NCI-H1092 treated with DMSO at 0.1 percent for 48 hours (cell line): Measurements from ENCODE around the gene DYNC1H1.
A peak's percentile ranks its signal among the peaks of the same experiment; 100 is the strongest.

Experiments
- DNase-seq: peaks from one replicate; lab custom pipeline; 2025; lab: John Stamatoyannopoulos, UW

Gene DYNC1H1

DNA sequence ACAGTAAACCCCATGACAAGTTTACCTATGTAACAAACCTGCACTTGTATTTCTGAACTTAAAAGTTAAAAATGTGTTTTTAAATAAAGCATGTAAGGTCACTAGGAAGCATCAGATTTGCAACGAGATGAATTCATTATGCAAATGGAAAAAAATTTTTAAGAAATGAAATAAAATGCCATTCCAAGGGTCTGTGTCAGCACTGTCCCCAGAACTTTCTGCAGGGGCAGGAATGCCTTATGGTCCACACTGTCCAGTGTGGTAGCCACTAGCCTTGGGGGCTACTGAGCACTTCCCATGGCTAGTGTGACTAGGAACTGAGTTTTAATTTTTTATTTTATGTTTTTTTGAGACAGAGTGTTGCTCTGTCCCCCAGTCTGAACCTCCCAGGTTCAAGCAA, 73.3 kb downstream of the DYNC1H1 start:
- DNase-seq = no peak

DNA sequence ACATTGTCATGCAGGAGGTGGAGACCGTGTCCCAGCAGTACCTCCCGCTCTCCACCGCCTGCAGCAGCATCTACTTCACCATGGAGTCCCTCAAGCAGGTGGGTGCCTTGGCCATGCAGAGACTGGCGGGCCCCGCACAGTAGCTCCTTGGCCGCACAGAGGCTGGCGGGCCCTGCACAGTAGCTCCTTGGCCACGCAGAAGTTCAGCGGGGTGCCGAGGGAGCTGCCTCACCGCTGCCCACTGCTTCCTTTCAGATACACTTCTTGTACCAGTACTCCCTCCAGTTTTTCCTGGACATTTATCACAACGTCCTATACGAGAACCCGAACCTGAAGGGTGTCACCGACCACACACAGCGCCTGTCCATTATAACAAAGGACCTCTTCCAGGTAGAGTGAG, 74.8 kb downstream of the DYNC1H1 start:
- DNase-seq = no peak

DNA sequence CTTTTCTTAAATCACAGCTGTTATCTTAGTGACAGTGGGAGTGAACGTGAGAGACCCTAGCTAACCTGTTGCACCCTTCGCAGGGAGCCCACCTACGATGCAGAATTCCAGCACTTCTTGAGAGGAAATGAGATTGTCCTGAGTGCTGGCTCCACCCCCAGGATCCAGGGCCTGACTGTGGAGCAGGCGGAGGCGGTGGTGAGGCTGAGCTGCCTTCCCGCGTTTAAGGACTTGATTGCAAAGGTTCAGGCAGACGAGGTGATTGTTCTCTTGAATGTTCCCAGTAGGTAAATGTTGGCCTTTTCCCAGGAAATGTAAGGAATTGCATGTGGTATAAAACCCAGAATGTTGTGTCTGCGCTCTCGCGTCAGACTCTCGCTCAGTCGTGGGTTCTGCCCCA, 75.8 kb downstream of the DYNC1H1 start:
- no peak for DNase-seq

DNA sequence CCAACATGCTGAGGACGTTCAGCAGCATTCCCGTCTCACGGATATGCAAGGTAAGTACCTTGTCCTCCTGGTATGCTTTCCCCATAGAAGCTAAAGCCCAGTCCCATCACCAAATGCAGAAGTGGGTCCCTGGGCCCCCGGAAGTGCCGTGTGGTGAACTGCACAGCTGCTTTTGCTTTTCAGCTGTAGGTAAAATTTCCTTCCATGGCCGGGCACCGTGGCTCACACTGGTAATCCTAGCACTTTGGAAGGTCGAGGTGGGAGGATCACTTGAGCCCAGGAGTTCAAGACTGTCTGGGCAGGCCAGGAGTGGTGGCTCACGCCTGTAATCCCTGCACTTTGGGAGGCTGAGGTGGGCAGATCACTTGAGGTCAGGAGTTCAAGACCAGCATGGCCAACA, 78.3 kb downstream of the DYNC1H1 start:
- no peak for DNase-seq

DNA sequence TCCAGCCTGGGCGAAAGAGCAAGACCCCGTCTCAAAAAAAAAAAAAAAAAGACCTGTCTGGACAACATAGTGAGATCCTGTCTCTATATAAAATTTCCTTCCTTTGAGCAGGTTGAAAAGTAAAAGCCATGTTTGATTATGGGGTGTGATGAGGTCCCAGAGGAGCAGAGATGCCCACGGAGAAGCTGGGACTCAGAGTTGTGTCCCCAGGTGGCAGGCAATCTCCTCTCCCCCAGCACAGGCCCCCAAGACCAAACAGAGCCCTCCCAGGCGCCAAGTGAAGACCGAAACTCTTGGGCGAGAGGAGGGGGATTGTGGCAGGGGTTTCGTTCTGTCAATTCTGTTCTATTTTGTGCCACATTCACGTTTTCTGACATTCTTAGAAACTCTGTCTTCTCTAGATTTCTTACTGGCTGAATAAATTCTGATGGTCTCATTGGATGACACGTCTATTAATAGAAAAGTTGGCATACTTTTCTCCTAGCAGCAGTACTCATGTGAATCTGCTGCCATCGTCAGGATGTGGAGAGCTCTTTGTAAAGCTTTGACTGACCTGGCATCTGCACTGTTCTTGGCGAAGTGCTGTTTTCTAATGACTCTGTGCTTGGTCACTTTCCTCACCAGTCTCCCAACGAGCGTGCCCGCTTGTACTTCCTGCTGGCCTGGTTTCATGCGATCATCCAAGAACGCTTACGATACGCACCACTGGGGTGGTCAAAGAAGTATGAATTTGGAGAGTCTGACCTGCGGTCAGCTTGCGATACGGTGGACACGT, 79.1 kb downstream of the DYNC1H1 start:
- DNase-seq = no peak

DNA sequence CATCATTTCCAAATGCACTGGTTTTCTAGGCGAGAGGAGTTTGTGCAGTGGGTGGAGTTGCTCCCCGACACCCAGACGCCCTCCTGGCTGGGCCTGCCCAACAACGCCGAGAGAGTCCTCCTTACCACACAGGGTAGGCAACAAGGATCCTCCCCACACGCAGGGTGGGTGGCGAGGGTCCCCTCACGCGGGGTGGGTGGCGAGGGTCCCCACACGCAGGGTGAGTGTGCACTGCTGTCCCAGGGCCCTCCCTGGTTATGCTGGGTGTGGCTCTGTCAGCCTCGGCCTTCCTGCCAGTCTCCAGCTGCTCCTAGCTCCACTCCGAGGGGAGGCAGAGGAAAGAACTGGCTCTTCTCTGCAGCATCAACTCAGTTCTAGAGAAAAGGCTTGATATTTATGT, 80.2 kb downstream of the DYNC1H1 start:
- DNase-seq = no peak

DNA sequence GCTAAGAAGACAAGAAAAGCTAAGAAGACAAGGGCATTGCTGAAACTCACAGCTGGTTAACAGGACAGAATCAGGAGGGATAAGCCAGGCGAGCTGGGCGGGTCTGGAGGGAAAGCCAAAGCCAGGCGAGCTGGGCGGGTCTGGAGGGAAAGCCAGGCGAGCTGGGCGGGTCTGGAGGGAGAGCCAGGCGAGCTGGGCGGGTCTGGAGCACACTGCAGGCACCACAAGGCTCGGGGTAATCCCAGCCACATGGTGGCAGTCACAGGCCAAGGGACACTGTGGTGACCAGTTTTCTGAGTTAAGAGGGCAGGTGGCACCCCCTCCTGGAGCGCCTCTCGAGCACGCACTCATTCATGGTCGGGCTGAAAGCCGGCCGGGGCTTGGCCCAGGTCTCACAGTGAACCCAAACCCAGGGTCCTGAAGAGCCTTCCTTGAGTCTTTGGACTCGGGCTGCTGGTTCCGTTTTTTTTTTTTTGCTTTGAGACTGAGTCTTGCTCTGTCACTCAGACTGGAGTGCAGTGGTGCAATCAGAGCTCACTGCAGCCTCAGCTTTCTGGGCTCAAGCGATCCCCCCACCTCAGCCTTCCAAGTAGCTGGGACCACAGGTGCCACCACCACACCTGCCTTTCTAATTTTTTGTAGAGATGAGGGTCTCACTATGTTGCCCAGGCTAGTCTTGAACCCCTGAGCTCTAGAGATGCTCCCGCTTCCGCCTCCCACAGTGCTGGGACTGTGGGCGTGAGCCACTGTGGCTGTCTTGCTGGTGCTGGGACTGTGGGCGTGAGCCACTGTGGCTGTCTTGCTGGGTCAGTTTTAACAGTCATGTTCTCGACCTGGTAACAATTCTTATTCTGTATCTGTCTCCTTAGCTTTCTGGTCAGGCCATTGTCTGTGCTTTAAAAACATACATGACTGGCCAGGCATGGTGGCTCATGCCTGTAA, 82.2 kb downstream of the DYNC1H1 start:
- peak; percentile 18 for DNase-seq

DNA sequence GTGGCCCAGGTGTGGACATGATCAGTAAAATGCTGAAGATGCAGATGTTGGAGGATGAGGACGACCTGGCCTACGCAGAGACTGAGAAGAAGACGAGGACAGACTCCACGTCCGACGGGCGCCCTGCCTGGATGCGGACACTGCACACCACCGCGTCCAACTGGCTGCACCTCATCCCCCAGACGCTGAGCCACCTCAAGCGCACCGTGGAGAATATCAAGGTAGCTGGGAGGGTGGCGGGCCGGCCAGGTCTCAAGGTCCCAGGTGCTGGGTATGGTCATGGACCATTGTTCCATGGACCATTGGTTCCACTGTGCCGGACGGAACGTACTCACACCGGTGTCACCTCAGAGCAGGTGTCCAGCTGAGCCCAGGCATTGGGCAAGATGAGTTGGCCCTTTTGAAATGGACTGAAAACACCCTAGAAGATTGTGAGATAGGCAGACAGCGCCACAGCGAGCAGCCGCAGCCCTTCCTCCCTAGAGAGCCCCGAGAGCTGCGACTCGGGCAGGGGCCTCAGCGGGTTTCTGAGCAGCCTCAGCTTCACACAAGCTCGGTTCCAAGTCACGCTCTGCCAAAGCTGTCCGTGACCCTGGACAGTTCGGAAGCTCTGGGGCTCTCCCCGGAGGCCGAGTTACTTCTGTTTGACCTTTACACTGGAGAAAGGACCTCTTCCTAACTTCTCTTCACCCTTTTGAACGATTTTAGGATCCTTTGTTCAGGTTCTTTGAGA, 83.6 kb downstream of the DYNC1H1 start:
- no peak for DNase-seq

DNA sequence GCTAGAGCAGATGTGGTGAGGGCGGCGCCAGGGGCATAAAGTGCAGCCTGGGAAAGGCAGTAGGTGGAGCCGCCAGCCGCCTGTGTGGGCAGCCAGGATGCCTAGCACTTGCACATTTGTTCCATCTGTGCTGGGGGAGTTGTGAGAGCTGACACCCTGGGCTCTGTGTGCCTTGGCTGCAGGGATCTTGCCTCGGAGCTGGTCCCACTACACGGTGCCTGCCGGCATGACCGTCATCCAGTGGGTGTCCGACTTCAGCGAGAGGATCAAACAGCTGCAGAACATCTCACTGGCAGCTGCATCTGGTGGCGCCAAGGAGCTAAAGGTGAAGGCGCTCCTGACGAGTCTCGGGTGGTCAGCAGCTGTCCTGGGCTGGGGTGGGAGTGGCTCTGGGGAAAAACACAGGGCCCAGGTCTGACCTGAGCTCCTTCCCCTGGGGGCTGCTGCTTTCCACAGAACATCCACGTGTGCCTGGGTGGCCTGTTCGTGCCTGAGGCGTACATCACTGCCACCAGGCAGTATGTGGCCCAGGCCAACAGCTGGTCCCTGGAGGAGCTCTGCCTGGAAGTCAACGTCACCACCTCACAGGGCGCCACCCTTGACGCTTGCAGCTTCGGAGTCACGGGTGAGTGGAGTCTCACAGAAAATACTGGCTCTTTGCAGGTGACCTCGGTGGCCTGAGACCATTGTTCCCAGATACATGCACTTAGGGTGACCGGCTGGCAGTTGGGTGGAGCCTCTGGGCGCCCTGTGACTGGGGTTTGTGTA, 85.1 kb downstream of the DYNC1H1 start:
- no peak for DNase-seq

DNA sequence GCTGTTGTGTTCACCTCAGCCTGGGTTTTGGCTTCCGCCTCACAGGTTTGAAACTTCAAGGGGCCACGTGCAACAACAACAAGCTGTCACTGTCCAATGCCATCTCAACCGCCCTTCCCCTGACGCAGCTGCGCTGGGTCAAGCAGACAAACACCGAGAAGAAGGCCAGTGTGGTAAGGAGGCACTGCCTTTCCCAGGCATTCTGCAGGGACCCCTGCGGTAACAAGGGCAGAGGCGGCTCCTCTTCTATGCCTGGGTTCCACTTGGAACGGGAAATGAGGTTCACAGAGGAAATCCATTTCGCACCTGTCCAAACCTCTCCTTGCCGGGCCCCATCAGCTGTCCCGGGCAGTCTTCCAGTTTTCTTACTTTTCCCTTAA, 85.6 kb downstream of the DYNC1H1 start:
- no peak for DNase-seq

DNA sequence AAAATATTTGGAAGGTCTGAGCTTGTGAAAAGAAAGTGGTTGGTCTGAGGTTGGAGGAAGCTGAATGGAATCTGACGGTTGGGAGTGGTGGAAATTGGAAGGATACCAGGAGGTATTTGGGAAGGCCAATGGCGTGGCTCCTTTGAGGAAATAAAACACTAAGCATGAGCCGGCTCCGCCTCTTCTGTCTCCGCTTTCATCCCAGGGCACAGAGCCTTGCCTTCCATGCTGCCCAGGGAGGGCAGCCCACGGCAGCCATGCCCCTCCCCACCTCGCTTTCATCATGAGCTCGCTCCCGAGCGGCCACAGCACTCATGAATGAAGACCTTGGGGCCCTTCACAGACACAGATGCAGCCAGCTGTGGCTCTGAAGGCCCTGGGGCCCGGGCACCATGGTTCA, 86.3 kb downstream of the DYNC1H1 start:
- DNase-seq = no peak

DNA sequence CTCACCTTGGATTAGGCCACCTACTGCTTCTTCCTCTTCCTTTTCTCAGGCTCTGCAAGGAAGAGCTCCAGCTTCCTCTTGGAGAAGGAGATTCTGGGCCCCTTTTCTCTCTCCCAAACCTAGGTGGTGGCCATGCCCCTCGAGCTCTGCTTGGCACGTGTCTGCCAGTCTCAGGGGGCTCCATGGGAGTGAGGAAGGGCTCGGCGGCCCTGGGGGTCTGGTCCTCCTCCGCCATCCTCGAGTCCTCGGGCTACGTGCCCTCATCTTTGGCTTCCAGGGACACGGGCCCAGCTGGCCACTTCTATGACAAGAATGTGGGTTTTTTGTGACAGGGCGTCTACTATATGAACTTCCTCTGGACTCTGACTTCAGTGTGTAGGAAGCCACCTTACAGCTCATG, 88.1 kb downstream of the DYNC1H1 start:
- no peak for DNase-seq

DNA sequence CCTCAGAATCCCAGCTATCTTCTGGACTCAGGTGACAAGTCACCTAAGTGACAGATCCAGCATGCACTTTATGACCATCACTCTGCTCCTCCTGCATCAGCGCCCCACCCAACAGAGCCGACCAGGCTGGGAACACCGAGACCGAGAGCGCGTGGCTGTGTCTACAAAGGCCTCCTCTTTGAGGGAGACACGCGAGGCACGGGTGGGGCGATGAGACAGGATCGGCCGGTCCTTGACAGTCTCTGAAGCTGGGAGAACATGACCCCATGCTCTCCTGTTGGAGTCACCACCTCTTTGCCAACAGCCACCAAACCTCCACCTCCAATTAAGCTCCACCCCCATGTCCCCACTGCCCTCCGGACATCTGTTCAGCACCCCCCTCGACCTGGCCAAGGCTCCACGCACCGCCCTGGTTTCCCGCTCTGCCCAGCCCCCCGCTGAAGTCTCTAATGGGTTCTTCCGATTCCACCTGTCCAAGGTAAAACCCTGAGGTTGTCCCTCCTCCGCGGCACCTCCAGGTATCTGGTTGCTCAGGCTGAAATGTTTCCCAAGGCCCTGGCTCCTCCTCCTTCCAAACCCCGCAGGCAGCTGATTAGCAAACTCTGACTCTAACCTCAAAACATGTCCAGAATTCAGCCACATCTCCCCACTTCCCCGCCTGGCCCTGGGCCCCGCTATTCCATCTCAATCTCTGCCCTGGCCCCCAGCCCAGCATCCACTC, 91.0 kb downstream of the DYNC1H1 start:
- DNase-seq = no peak

DNA sequence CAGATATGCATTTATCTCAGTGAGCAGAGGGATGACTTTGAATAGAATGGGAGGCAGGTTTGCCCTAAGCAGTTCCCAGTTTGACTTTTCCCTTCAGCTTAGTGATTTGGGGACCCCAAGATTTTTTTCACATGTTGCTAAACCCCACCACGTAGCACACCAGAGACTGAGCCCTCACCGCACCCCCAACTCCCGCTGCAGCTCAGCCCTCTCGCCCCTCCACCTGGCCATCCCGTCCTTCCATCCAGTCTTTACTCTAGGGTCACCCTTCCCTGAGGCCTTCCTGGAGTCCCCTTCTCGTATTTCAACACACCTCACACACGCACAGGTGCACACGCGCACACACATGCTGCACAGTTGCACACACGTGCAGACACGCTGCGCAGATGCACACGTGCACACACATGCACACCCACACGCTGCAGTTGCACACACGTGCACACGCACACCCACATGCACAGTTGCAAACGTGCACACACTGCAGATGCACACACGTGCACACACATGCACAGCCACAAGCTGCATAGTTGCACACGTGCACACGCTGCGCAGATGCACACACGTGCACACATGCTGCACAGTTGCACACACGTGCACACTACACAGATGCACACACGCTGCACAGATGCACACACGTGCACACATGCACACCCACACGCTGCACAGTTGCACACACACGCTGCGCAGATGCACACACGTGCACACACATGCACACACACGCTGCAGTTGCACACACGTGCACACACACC, 92.5 kb downstream of the DYNC1H1 start:
- no peak for DNase-seq

DNA sequence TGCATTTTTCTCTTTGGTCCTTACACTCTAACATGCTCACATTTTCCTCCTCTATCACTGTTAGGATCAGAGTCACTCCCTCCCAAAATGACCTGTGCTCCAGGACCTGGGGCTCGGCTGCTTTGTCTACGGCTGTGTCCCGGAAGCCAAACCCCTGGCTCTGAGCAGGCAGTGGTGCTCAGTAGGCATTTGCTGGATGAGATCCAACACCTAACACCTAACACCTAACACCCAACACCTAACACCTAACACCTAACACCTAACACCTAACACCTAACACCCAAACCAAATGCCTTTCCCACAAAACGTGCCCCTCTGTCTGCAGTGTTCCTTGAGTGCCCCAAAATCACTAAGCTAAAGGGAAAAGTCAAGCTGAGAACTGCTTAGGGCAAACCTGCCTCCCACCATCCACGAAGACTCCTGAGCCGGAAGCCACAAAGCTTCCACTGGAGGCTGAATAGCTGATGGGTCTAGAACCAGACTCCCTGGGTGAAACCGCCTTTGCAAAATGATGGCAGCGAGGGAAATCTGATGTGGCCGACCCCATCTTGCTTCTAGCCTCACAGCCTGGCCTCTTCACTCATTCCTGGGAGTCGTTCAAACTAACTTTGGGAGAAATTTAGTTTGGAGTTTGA, 93.2 kb downstream of the DYNC1H1 start:
- DNase-seq = no peak

DNA sequence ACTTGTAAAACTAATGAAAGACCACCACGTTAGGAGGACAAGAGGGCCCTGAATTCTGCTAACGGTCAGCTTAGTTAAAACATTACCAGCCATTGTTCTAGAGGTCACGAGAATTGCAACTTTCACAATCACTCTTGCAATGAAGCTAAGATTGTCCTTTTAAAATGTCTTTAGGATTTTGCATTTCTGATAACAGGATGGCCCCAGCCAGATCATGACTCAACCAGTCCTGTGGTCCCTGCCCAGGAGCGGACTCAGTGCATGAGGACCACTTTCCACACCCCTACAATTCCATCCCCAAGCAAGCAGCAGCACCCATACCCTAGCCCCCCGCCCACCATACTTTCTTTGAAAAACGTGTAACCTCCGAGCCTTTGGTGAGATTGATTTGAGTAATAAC, 93.8 kb downstream of the DYNC1H1 start:
- no peak for DNase-seq

DNA sequence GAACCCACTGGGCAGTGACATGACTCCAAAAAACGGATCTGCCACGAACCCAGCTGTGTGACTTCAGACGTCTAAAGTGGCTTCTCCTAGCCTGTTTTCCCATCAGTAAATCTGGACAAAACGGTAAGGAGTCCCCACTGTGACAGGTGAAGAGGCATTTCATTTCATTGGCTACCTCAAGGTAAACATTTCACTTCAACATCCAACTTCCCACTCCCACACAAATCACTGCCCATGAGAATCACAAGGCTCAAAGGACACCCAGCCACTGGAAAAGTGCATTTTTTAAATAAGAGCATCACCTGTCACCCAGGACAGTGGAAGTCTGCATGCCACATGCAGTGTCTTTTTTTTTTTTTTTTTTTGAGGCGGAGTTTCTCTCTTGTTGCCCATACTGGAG, 94.6 kb downstream of the DYNC1H1 start:
- DNase-seq = no peak

DNA sequence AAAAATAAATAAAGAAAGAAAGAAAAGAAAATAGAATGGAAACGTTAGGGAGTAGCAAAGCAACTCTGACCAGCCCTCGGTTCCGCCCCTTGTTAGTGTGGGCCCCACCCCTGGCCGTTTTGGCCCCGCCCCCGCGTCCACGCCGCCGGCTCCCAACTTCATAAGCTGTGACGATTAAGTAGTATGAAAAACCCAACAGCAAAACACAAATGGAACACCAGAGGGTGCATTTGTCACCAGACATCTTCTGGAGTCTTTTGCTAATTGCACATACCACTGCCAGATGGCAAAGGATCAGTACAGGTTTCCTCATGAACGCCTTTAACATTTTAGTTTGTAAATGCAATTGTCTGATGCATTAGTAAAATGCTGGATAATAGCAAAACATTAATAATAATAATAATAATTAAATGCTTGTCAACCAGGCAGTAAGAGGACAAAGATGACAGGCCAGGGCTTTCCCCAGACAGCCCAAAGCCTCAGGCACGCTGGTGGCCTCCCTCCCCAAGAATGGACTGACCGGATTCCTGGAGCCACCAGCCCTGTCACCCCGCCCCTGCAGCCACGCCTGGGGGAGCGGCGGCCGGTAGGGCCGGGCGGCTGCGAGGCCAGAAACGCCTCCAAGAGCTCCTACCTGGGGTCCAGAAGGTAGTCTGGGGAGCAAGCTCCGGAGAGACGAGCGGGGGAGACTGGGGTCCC, 98.9 kb downstream of the DYNC1H1 start:
- DNase-seq = peak; percentile 55

DNA sequence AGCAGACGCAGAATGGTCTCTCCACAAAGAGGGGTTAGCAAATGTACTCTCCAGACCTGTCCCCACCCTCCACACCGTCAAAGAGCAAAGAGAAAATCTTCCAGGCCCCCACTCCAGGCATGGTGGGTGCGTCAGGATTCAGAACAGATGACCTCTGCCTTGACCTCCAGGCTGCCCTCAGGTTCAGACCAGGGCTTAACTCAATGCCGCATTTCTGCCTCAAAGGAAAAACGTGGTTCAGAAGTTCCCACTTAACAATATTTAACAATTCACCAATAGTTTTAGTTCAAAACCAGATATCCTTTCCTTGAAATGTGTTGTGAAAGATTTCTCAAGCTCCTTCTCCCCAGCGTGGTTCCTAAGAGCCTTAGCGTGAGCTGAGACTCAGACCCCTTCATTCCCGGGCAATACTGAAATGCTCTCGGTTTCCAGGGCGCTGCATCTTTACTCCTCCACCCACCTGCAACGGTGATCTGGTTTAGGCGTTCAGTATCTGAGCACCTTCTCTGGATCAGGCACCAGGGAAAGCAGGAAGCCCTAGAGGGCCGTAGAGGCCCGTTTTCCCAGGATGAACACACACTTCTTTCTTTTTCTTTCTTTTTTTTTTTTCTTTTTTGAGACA, 99.5 kb downstream of the DYNC1H1 start:
- DNase-seq = no peak
